GM20431 (cell line): Measurements from ENCODE around the gene BOK.

Experiments
- in situ Hi-C: fragments of 300-500 bp; cut with MseI, MboI; formaldehyde crosslinking; loops from one replicate; pipeline ENCODE4 v1.15.0; 2020; ENCODE audit warnings: low sequenced_read_pairs; ENCODE audit not compliant: unreplicated experiment

The BOK gene

GRCh38 chr2:241595600-241596140 lies 37.1 kb downstream of the BOK start:
- in situ Hi-C loops = no loop called here

- in situ Hi-C loops = no loop called here
Measured at GRCh38 chr2:241597561-241597960, 39.0 kb downstream of the BOK start.

GRCh38 chr2:241598061-241598460 lies 39.5 kb downstream of the BOK start:
- in situ Hi-C loops = no loop called here

GRCh38 chr2:241598487-241598886 lies 39.9 kb downstream of the BOK start:
- in situ Hi-C loops = no loop called here

GRCh38 chr2:241599615-241600014 lies 41.1 kb downstream of the BOK start:
- in situ Hi-C loops = no loop called here

GRCh38 chr2:241601841-241602240 lies 43.3 kb downstream of the BOK start:
- in situ Hi-C loops = no loop called here

- in situ Hi-C loops = no loop called here
Measured at GRCh38 chr2:241602720-241603119, 44.2 kb downstream of the BOK start.

GRCh38 chr2:241603686-241604085 lies 45.1 kb downstream of the BOK start:
- in situ Hi-C loops = no loop called here

GRCh38 chr2:241606186-241606585 lies 47.6 kb downstream of the BOK start:
- in situ Hi-C loops = no loop called here

- in situ Hi-C loops = no loop called here
Measured at GRCh38 chr2:241607162-241607885, 48.8 kb downstream of the BOK start.

- in situ Hi-C loops = no loop called here
Measured at GRCh38 chr2:241608881-241609280, 50.3 kb downstream of the BOK start.

- in situ Hi-C loops = no loop called here
Measured at GRCh38 chr2:241609859-241610793, 51.6 kb downstream of the BOK start.

GRCh38 chr2:241611062-241611461 lies 52.5 kb downstream of the BOK start:
- in situ Hi-C loops = no loop called here

- in situ Hi-C loops = no loop called here
Measured at GRCh38 chr2:241612156-241613016, 53.8 kb downstream of the BOK start.

GRCh38 chr2:241613017-241613780 lies 54.7 kb downstream of the BOK start:
- in situ Hi-C loops = no loop called here

GRCh38 chr2:241615041-241615440 lies 56.5 kb downstream of the BOK start:
- in situ Hi-C loops = no loop called here

GRCh38 chr2:241615522-241616052 lies 57.0 kb downstream of the BOK start:
- in situ Hi-C loops = no loop called here

- in situ Hi-C loops = no loop called here
Measured at GRCh38 chr2:241616168-241617125, 57.9 kb downstream of the BOK start.
